Stimulated activated memory B cell treated with anti-CD40 and anti-IgM and Interleukin-4, amounts not matched to agents 10 μg/mL and 1 μg/mL and 100 μg/mL, for 72 hours (primary cell): ENCODE measurements around the gene ALDH3B1.

Source experiments
- ATAC-seq: fragments of 150-1000 bp; cut with Tn5 transposase; 2 replicates; pipeline ENCODE4 v1.10.0; 2021
- H3K27ac Mint-ChIP-seq: one replicate; pipeline ENCODE4 v1.8.0; 2022; ENCODE audit warnings: mild to moderate bottlenecking, mixed read lengths
- H3K27me3 Mint-ChIP-seq: one replicate; pipeline ENCODE4 v1.8.0; 2022; ENCODE audit warnings: mixed read lengths
- H3K36me3 Mint-ChIP-seq: one replicate; pipeline ENCODE4 v1.8.0; 2022; ENCODE audit warnings: mixed read lengths
- H3K4me1 Mint-ChIP-seq: one replicate; pipeline ENCODE4 v1.8.0; 2022; ENCODE audit warnings: mixed read lengths
- H3K4me3 Mint-ChIP-seq: one replicate; pipeline ENCODE4 v1.8.0; 2022; ENCODE audit warnings: mild to moderate bottlenecking, moderate library complexity, mixed read lengths
- H3K9me3 Mint-ChIP-seq: one replicate; pipeline ENCODE4 v1.8.0; 2022; ENCODE audit warnings: mixed read lengths

Gene ALDH3B1

DNA sequence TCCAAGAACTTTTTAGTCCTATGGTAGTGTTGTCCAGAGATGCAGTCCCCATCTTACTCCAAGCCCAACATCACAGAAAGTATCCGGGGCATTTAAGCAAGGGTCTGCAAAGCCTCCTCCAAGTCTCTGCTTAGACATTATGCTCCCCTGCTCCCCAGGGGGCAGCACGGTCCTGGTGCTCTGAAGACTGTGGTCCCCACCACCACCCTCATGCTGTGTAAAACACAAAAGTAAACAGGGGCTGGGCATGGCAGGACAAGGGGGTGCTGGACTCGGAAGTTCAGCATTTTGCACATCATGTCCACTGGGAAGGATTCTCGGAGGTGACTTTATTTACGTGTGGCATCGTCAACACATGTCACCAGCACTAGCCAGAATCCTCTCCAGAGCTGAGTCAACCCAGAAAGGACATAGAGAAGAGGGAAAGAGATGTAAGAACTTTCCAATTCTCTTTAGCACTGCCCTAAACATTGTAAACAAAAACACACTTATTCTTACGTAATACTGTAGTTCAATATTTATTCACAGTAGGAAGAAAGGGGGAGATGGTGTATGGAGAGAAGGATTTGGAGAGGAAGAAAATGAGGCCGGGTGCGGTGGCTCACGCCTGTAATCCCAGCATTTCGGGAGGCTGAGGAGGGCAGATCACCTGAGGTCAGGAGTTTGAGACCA, 66.4 kb downstream of the ALDH3B1 start:
- no peak overlapping the region for H3K4me3 Mint-ChIP-seq
- peaks cover 16% of the 10 kb centered on the region for H3K4me1 Mint-ChIP-seq
- no peak overlapping the region for H3K27ac Mint-ChIP-seq
- H3K9me3 Mint-ChIP-seq = no peaks in the 10 kb centered on the region
- peaks cover 25% of the 10 kb centered on the region for H3K36me3 Mint-ChIP-seq
- ATAC-seq = no peak
- H3K27me3 Mint-ChIP-seq = no peaks in the 10 kb centered on the region

DNA sequence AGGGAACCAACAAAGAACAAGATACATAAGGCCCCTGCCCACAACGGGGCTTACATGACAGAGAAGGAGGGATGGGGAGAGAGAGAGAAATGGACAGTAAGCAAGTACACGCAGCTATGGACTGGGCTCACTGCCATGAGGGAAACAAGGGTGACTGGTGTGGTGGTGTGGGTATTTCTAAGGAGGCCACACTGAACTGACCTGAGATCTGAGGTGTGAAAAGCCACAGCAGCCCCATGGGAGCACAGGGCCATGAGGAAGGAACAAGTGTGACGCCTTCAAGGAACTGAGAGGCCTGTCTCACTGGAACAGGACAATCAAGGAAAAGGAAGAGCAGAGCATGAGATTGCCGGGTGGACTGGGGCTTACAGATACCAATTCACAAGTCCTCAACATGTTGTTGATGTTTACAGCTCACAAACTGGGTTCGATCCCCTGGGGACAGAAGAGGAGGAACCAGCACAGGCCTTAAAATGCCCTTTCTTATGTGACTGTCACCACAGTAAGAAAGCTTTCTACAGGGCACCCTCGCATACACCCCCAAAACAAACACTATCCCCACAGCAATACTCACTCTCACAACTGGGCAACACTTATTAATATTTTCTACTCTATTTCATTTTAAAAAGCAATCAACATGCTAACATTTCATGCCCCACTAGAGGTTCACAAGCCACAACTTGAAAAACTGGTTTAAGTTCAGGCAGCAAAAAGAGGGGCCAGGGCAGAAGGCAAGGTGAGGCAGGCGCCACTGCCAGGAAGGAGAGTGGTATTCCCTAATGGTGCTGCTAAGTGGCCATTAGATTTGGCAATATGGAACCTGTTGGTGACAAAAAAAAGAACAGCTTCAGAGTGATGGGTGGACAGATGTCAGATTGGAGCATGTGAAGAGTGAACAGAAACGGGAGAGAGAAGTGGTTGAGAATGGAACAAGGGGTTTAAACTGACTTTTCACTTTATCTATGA, 67.8 kb downstream of the ALDH3B1 start:
- Mint-ChIP-seq H3K9me3 (no peaks in the 10 kb centered on the region), H3K27me3 (no peaks in the 10 kb centered on the region), H3K27ac (peak overlapping the region; percentile 5), H3K4me1 (peaks cover 15% of the 10 kb centered on the region), H3K4me3 (no peak overlapping the region), H3K36me3 (peaks cover 25% of the 10 kb centered on the region)
- peak; percentile 79 for ATAC-seq
